ENCODE measurements around the gene ODAD4.

GRCh38 chr17:41919840-41920579, 10.4 kb upstream of the ODAD4 start:
- TF ChIP-seq CTCF (IDR thresholded peaks at IDR 0.05), result no peak
- TF ChIP-seq YY1 (IDR thresholded peaks at IDR 0.05; ENCODE audit: low read depth), result no peak
- no peak for TF ChIP-seq MAX (IDR thresholded peaks at IDR 0.05; ENCODE audit: low read depth)
- no peak for TF ChIP-seq REST (IDR thresholded peaks at IDR 0.05; ENCODE audit: low read depth, low read length)
